Peyer's patch (tissue), 4 donors: Measurements from ENCODE around the gene BEND2.

Experiments used
- CTCF ChIP-seq, 6 experiments: fragments of 450-650 bp in 4 of 6; fragments of 200-600 bp in 2 of 6; sonication (generic) in 1 of 6; IDR thresholded peaks; one replicate each; pipeline ENCODE4 v1.5.1; 2017 to 2019; ENCODE audit warnings: antibody characterized with exemption in 6 of 6, mild to moderate bottlenecking in 3 of 6, moderate library complexity in 1 of 6
- POLR2A ChIP-seq, 2 donors: fragments of 450-650 bp; IDR thresholded peaks; one replicate each; pipeline ENCODE4 v1.5.1; 2017; ENCODE audit warnings: antibody characterized with exemption in 2 of 2, mild to moderate bottlenecking in 2 of 2, moderate library complexity in 2 of 2

- no peak for TF ChIP-seq CTCF (IDR thresholded peaks at IDR 0.05)
- TF ChIP-seq POLR2A (IDR thresholded peaks at IDR 0.05): no peak
These were observed 45.7 kb downstream of the BEND2 start for GRCh38 chrX:18174971-18175370.
